ENCODE data around the gene SIM1.

SIM1 gene

GRCh38 chr6:100350139-100350538 is 114.6 kb downstream of the SIM1 start:
- TF ChIP-seq POLR2A (IDR thresholded peaks at IDR 0.05; ENCODE audit: low read depth, low read length), result no peak
- DNase-seq (ENCODE audit: insufficient read length, low spot score), result no peak

GRCh38 chr6:100349366-100349765 is 115.4 kb downstream of the SIM1 start:
- FAIRE-seq, result no peak
- DNase-seq (ENCODE audit: insufficient read length, low spot score), result no peak
- TF ChIP-seq POLR2A (IDR thresholded peaks at IDR 0.05; ENCODE audit: low read depth, low read length), result no peak

More at GRCh38 chr6:100350139-100350538, 114.6 kb downstream of the SIM1 start:
- FAIRE-seq, result no peak

GRCh38 chr6:100347901-100348550 is 116.7 kb downstream of the SIM1 start:
- FAIRE-seq (no peak), DNase-seq (ENCODE audit: insufficient read length, low spot score) (no peak)
- TF ChIP-seq POLR2A (IDR thresholded peaks at IDR 0.05; ENCODE audit: low read depth, low read length), result no peak

GRCh38 chr6:100346828-100347227 is 117.9 kb downstream of the SIM1 start:
- DNase-seq (ENCODE audit: insufficient read length, low spot score) (no peak), FAIRE-seq (peak; percentile 33)
- TF ChIP-seq POLR2A (IDR thresholded peaks at IDR 0.05; ENCODE audit: low read depth, low read length), result no peak

GRCh38 chr6:100346203-100346602 is 118.5 kb downstream of the SIM1 start:
- DNase-seq (ENCODE audit: insufficient read length, low spot score), result no peak
- no peak for TF ChIP-seq POLR2A (IDR thresholded peaks at IDR 0.05; ENCODE audit: low read depth, low read length)
- FAIRE-seq, result no peak

- no peak for DNase-seq (ENCODE audit: insufficient read length, low spot score)
- no peak for TF ChIP-seq POLR2A (IDR thresholded peaks at IDR 0.05; ENCODE audit: low read depth, low read length)
- FAIRE-seq, result peak; percentile 74
These were observed 120.0 kb downstream of the SIM1 start for GRCh38 chr6:100344761-100345160.

- DNase-seq (ENCODE audit: insufficient read length, low spot score), result no peak
- no peak for FAIRE-seq
- TF ChIP-seq POLR2A (IDR thresholded peaks at IDR 0.05; ENCODE audit: low read depth, low read length), result no peak
These were observed 120.4 kb downstream of the SIM1 start for GRCh38 chr6:100344321-100344720.

- no peak for DNase-seq (ENCODE audit: insufficient read length, low spot score)
- peak; percentile 80 for FAIRE-seq
- TF ChIP-seq POLR2A (IDR thresholded peaks at IDR 0.05; ENCODE audit: low read depth, low read length), result no peak
These were observed 121.2 kb downstream of the SIM1 start for GRCh38 chr6:100343316-100344077.

GRCh38 chr6:100342830-100343229 is 121.9 kb downstream of the SIM1 start:
- DNase-seq (ENCODE audit: insufficient read length, low spot score), result no peak
- FAIRE-seq, result no peak

GRCh38 chr6:100339574-100340255 is 125.0 kb downstream of the SIM1 start:
- TF ChIP-seq POLR2A (IDR thresholded peaks at IDR 0.05; ENCODE audit: low read depth, low read length), result no peak
- no peak for FAIRE-seq
- DNase-seq (ENCODE audit: insufficient read length, low spot score), result no peak

More at GRCh38 chr6:100342830-100343229, 121.9 kb downstream of the SIM1 start:
- TF ChIP-seq POLR2A (IDR thresholded peaks at IDR 0.05; ENCODE audit: low read depth, low read length), result no peak

- TF ChIP-seq POLR2A (IDR thresholded peaks at IDR 0.05; ENCODE audit: low read depth, low read length), result no peak
- no peak for FAIRE-seq
- DNase-seq (ENCODE audit: insufficient read length, low spot score), result no peak
These were observed 126.6 kb downstream of the SIM1 start for GRCh38 chr6:100338090-100338489.

GRCh38 chr6:100336876-100337275 is 127.8 kb downstream of the SIM1 start:
- TF ChIP-seq POLR2A (IDR thresholded peaks at IDR 0.05; ENCODE audit: low read depth, low read length), result no peak
- no peak for DNase-seq (ENCODE audit: insufficient read length, low spot score)
- no peak for FAIRE-seq

- DNase-seq (ENCODE audit: insufficient read length, low spot score) (no peak), FAIRE-seq (no peak)
- no peak for TF ChIP-seq POLR2A (IDR thresholded peaks at IDR 0.05; ENCODE audit: low read depth, low read length)
These were observed 128.7 kb downstream of the SIM1 start for GRCh38 chr6:100335991-100336390.
